ENCODE measurements around the gene LRRTM1. TPM values are rescaled to one million over a fixed set of nuclear protein-coding genes. Genes with fewer than 3 reads are reported as not detected.
A peak's percentile ranks its signal among the peaks of the same experiment; 100 is the strongest.

LRRTM1 gene
- total RNA-seq, 2 donors from 2014 or later: 3.3 to 11.3 TPM

DNA sequence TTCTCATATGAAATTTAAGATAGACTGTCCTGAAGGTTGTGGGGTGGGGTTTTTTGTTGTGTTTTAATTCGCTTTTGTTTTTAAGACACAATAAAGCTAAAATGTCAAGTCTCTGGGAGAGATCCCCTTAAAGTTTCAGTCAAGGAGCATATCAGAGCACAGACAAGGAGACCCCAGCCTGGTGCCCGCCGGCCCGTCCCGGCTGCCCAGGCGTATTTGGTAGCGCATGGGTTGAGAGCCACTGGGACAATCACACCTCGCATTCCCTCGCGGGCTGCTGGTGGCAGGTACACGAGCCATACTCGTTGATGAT lies 2.6 kb downstream of the LRRTM1 start:
- DNase-seq: no peak
- H3K4me3 Mint-ChIP-seq: peak overlapping the region; percentile 66
- TF ChIP-seq CTCF (conservative IDR thresholded peaks at IDR 0.05): no peak
- H3K27ac ChIP-seq (ENCODE audit: low read depth, low read length): no peak overlapping the region
- H3K27me3 ChIP-seq (ENCODE audit: control insufficient read depth, insufficient read depth, low read length, poor library complexity, severe bottlenecking): peaks cover 57% of the 10 kb centered on the region
- H3K9me3 ChIP-seq (ENCODE audit: control insufficient read depth, low read length): no peaks in the 10 kb centered on the region
- H3K9ac ChIP-seq (ENCODE audit: extremely low read depth, low read length, poor library complexity, severe bottlenecking): no peak overlapping the region
- H3K4me1 ChIP-seq (ENCODE audit: control insufficient read depth, insufficient read depth, low read length): peaks cover 6% of the 10 kb centered on the region
- H3K36me3 Mint-ChIP-seq (ENCODE audit: low read depth): no peaks in the 10 kb centered on the region
- H3K36me3 ChIP-seq (ENCODE audit: control insufficient read depth, insufficient read depth, low read length): no peaks in the 10 kb centered on the region
- no peak overlapping the region for H3K4me3 ChIP-seq (ENCODE audit: low read length)
- WGBS, 2 experiments (ENCODE audit: insufficient coverage in 1 of 2, insufficient read length in 1 of 2): 58 to 77% methylated on average over 7 to 12 of the region's 12 CpGs
- H3K27me3 Mint-ChIP-seq (ENCODE audit: insufficient read depth): peaks cover 72% of the 10 kb centered on the region
- peaks cover 69% of the 10 kb centered on the region for H3K4me1 Mint-ChIP-seq
- H3K27ac Mint-ChIP-seq: no peak overlapping the region
- no peaks in the 10 kb centered on the region for H3K9me3 Mint-ChIP-seq

- Histone ChIP-seq H3K27me3 (ENCODE audit: control insufficient read depth, insufficient read depth, low read length, poor library complexity, severe bottlenecking) (peaks cover 56% of the 10 kb centered on the region), H3K4me3 (ENCODE audit: low read length) (no peak overlapping the region), H3K9me3 (ENCODE audit: control insufficient read depth, low read length) (no peaks in the 10 kb centered on the region), H3K4me1 (ENCODE audit: control insufficient read depth, insufficient read depth, low read length) (peaks cover 15% of the 10 kb centered on the region), H3K9ac (ENCODE audit: extremely low read depth, low read length, poor library complexity, severe bottlenecking) (no peak overlapping the region), H3K36me3 (ENCODE audit: control insufficient read depth, insufficient read depth, low read length) (no peaks in the 10 kb centered on the region), H3K27ac (ENCODE audit: low read depth, low read length) (no peak overlapping the region)
- Mint-ChIP-seq H3K4me3 (peak overlapping the region; percentile 66), H3K27ac (no peak overlapping the region), H3K27me3 (ENCODE audit: insufficient read depth) (peaks cover 65% of the 10 kb centered on the region), H3K4me1 (peaks cover 74% of the 10 kb centered on the region), H3K36me3 (ENCODE audit: low read depth) (no peaks in the 10 kb centered on the region), H3K9me3 (no peaks in the 10 kb centered on the region)
- TF ChIP-seq CTCF (conservative IDR thresholded peaks at IDR 0.05): no peak
- 29% methylated on average over 1 of the region's 1 CpG; no CpG with 5 or more reads in 1 of the 2 experiments for WGBS, 2 experiments (ENCODE audit: insufficient coverage in 1 of 2, insufficient read length in 1 of 2)
- DNase-seq: no peak
Measured at GRCh38 chr2:80300954-80301353, 3.6 kb downstream of the LRRTM1 start.

DNA sequence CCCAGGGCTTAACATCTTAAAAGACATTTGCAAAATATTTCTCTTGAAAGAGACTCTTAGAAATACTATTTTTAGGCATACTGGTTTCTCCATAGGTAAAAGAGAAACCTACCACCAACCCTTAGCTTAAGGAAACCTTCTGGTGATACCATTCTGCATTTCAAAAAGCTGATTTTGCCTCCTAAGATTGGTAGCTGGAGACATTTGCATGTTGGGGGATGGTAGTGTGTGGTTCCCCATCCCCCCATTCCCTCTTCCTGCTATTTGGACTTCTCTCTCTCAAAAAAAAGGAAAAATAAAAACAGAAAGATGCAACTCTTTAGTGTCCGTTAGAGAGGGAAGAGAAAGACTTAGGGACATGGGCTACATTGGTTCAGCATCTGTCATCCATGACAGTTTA lies 4.2 kb downstream of the LRRTM1 start:
- Mint-ChIP-seq H3K4me3 (peak overlapping the region; percentile 66), H3K9me3 (no peaks in the 10 kb centered on the region), H3K27me3 (ENCODE audit: insufficient read depth) (peaks cover 59% of the 10 kb centered on the region), H3K27ac (no peak overlapping the region), H3K4me1 (peaks cover 80% of the 10 kb centered on the region), H3K36me3 (ENCODE audit: low read depth) (no peaks in the 10 kb centered on the region)
- no peaks in the 10 kb centered on the region for H3K36me3 ChIP-seq (ENCODE audit: control insufficient read depth, insufficient read depth, low read length)
- WGBS, 2 experiments (ENCODE audit: insufficient coverage in 1 of 2, insufficient read length in 1 of 2): 71% methylated on average over 1 of the region's 1 CpG; no CpG with 5 or more reads in 1 of the 2 experiments
- no peak overlapping the region for H3K4me3 ChIP-seq (ENCODE audit: low read length)
- DNase-seq: no peak
- no peak overlapping the region for H3K27ac ChIP-seq (ENCODE audit: low read depth, low read length)
- no peak overlapping the region for H3K9ac ChIP-seq (ENCODE audit: extremely low read depth, low read length, poor library complexity, severe bottlenecking)
- peaks cover 50% of the 10 kb centered on the region for H3K27me3 ChIP-seq (ENCODE audit: control insufficient read depth, insufficient read depth, low read length, poor library complexity, severe bottlenecking)
- TF ChIP-seq CTCF (conservative IDR thresholded peaks at IDR 0.05): no peak
- no peaks in the 10 kb centered on the region for H3K9me3 ChIP-seq (ENCODE audit: control insufficient read depth, low read length)
- H3K4me1 ChIP-seq (ENCODE audit: control insufficient read depth, insufficient read depth, low read length): peaks cover 15% of the 10 kb centered on the region
